ENCODE measurements around the gene POU6F2. TPM values are rescaled to one million over a fixed set of nuclear protein-coding genes. Genes with fewer than 3 reads are reported as not detected.

POU6F2 gene
- total and polyA plus RNA-seq, 2 of the 4 experiments (the other 2 are of a cell fraction), result not detected

DNA sequence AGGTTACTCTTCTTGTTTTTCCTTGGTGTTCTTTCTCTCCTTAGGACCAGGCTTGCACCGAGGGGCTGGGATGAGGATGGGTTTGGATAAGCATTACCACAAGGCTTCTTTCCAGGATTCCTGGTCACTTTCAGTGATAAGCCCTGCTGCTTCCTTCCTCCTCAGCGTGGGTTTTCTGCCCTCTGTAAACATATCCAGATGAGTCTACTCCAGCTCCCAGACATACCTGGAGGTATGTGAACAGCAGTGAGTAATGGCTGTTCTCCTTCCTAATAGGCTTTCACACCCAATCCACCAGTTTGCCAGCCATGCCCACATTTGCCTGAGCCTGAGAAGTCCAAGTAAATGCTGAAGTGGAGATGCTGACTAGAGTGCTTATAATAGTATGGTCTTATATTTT is 358.7 kb downstream of the POU6F2 start:
- H3K56ac ChIP-seq (ENCODE audit: extremely low read depth, insufficient read depth, low read length), result no peak overlapping the region
- POLR2A ChIA-PET (ENCODE audit: unreplicated experiment), result no interaction called here
- ATAC-seq (ENCODE audit: low read depth) (no peak), DNase-seq (no peak)
- in situ Hi-C loops (cut with MboI; ENCODE audit: low sequenced_read_pairs) (no loop called here), intact Hi-C loops (cut with micrococcal nuclease) (no loop called here), dilution Hi-C loops (cut with HindIII; ENCODE audit: low sequenced_read_pairs, unreplicated experiment) (no loop called here)
- H2BK15ac ChIP-seq (ENCODE audit: low read depth, low read length), result no peak overlapping the region
- H4K91ac ChIP-seq (ENCODE audit: insufficient read depth, low read depth, low read length), result no peak overlapping the region
- no peak overlapping the region for H2AK5ac ChIP-seq (ENCODE audit: low read depth, low read length)
- H2BK20ac ChIP-seq (ENCODE audit: low read depth, low read length), result no peak overlapping the region
- H3K79me1 ChIP-seq (ENCODE audit: low read depth in 1 of 2, low read length in 2 of 2), result no peaks in the 10 kb centered on the region
- CTCF ChIA-PET, result no interaction called here
- H4K5ac ChIP-seq (ENCODE audit: low read depth, low read length), result no peak overlapping the region
- H2AK9ac ChIP-seq (replicated peaks; ENCODE audit: low read depth, low read length, poor library complexity), result no peak overlapping the region
- no peaks in the 10 kb centered on the region for H3K27me3 ChIP-seq (ENCODE audit: control insufficient read depth, insufficient read depth, low read length)
- H4K20me1 ChIP-seq (ENCODE audit: insufficient read depth, low read length), result no peaks in the 10 kb centered on the region
- no peak overlapping the region for H3K18ac ChIP-seq (ENCODE audit: low read depth, low read length)
- no peak overlapping the region for H3K4ac ChIP-seq (ENCODE audit: low read depth, low read length)
- H3K4me3 ChIP-seq (ENCODE audit: insufficient read depth, low read depth, low read length), result no peak overlapping the region
- H3K14ac ChIP-seq (replicated peaks; ENCODE audit: low read depth, low read length), result no peak overlapping the region
- H3K36me3 ChIP-seq (ENCODE audit: control insufficient read depth, insufficient read depth, low read length), result no peaks in the 10 kb centered on the region
- H3K9me3 ChIP-seq (ENCODE audit: control insufficient read depth, insufficient read depth, low read length), result no peaks in the 10 kb centered on the region
- H2AFZ ChIP-seq (replicated peaks; ENCODE audit: low read length, poor library complexity), result no peak overlapping the region
- no peak for TF ChIP-seq RFX5 (IDR thresholded peaks at IDR 0.05; ENCODE audit: low read depth, low read length)
- no peak for TF ChIP-seq MXI1 (IDR thresholded peaks at IDR 0.05; ENCODE audit: borderline replicate concordance, low read depth, low read length)
- no peak for TF ChIP-seq BHLHE40 (IDR thresholded peaks at IDR 0.05; ENCODE audit: low read depth, low read length)
- TF ChIP-seq CTCF (conservative IDR thresholded peaks at IDR 0.05; ENCODE audit: low read depth, low read length), result no peak
- TF ChIP-seq RCOR1 (IDR thresholded peaks at IDR 0.05; ENCODE audit: insufficient replicate concordance, low read length), result no peak
- no peak for TF ChIP-seq NFE2L2 (IDR thresholded peaks at IDR 0.05; ENCODE audit: low read depth, low read length)
- no peak for TF ChIP-seq SMC3 (IDR thresholded peaks at IDR 0.05; ENCODE audit: low read depth, low read length)
- TF ChIP-seq CHD1 (IDR thresholded peaks at IDR 0.05; ENCODE audit: low read depth, low read length), result no peak
- TF ChIP-seq MAFK (IDR thresholded peaks at IDR 0.05; ENCODE audit: low read depth, low read length), result no peak
- BruUV-seq (replicated peaks), result no TSS peak
- no peak overlapping the region for H2BK120ac ChIP-seq (ENCODE audit: low read depth, low read length)
- H3K27ac ChIP-seq (ENCODE audit: insufficient read depth, low read length), result no peak overlapping the region
- no peaks in the 10 kb centered on the region for H3K4me1 ChIP-seq (ENCODE audit: control insufficient read depth, insufficient read depth, low read length)
- no peak overlapping the region for H3K4me2 ChIP-seq (ENCODE audit: low read depth, low read length)
- no peak overlapping the region for H3K23ac ChIP-seq (ENCODE audit: low read depth, low read length)
- no peaks in the 10 kb centered on the region for H3K9me1 ChIP-seq (ENCODE audit: insufficient read depth, low read length)
- no CpG with 5 or more reads among the region's 2 CpGs for WGBS, 2 experiments (ENCODE audit: extremely low coverage in 2 of 2, insufficient read length in 1 of 2)
- H2BK5ac ChIP-seq (ENCODE audit: low read depth, low read length, poor library complexity, severe bottlenecking), result no peak overlapping the region
- H3K9ac ChIP-seq (ENCODE audit: low read depth, low read length), result no peak overlapping the region
- no peak overlapping the region for H4K8ac ChIP-seq (ENCODE audit: low read depth in 2 of 2, low read length in 2 of 2)

Measured in IMR-90 (cell line).